NCI-H2081 (cell line): ENCODE measurements around the gene TMEM187.
A peak's percentile ranks its signal among the peaks of the same experiment; 100 is the strongest.

Experiments used
- DNase-seq, 2 experiments: peaks; one replicate each; lab custom pipeline; 2025; lab: John Stamatoyannopoulos, UW

The TMEM187 gene

DNA sequence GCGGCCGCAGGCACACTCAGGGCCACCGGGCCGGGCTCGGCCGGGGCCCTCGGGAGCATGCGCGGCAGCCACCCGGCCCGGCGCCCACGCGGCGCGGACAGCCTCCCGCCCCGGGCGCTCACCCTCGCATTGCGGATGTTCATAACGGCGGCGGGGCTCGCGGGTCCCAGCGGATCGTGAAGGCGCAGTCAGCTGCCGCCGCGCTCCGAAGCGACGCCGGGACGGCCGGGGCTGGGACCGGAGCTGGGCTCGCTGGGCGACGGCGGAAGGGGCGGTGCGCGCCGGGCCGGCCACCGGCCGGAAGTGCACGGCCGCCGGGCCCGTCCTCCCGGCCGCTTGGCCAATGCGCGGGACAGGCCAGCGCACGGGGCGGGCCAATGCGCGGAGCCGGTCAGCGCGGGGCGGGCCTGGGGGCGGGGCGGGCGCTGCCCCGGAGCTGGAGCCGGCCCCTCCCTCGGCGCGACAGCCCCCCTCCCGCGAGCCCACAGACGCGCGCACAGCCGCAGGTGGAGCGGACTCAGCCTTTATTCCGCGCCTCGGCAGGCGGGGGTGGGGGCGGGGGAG lies 37.7 kb upstream of the TMEM187 start, which contains the start of gene NAA10:
Gene NAA10 (minus strand): TSS at position 276 of the 564 bp plus-strand sequence. CDS start 133 bp downstream, at position 143.
- peak; percentile 38 to 71 for DNase-seq

DNA sequence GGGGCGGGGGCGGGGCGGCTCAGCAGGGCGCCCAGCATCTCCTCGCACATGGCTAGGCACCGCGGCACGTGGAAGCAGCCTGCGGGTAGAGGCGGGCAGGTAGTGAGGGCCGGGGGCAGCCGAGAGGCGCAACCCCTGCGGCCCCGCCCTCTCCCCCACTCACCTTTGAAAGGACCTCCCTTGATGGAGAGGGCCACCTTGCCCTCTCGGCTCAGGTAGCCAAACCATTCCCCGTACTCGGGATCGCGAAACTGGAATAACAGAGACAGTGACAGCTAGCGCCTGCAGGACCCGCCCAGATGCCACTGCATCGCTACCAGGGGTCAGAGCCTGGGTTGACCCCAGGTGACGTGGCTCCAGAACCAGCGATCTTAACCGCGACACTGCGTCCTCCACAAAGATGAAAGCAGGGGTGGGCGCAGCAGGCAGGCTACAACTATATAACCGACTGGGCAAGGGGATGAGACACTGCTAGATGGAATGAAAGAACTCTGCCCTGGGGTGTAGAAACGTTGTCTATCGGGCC lies 37.2 kb upstream of the TMEM187 start:
- no peak for DNase-seq

DNA sequence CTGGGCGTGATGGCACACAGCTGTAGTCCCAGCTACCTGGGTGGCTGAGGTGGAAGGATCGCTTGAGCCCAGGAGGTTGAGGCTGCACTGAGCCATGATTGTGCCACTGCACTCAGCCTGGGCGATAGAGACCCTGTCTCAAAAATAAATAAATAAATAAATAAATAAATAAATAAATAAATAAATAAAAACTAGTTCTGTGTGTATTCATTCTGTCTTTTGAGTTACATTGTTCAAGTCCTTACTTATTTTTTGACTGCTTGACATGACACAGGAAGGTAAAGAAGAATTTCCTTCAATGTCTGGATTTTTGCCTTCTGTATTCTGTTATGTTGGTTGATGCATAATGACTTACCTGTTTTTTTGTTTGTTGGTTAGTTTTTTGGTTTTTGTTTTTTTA lies 35.5 kb upstream of the TMEM187 start:
- no peak for DNase-seq

DNA sequence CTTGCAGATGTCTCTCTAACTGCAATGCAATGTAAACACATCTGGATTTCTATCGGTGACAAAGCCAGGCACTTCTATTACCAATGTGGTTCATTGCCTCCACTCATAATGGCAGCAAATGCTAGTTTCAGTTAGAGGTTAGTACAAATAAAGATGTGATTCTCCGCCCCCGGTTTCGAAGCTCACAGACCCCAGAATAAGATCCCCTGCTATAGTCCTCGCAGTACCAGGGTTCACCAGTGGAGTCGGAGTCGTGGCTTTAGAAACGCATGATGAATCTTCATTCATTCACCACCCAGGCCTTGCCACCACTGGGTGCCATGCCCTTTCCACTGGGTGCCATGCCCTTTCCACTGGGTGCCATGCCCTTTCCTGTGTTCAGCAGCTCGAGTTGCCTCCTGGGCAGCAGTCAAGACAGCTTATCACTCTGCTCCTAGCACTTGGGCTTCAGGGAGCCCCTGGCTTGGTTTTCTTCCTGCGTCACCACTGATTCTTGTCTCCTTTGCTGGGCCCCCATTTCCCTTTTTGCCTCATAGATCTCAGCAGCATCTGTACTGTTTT lies 34.2 kb upstream of the TMEM187 start:
- no peak for DNase-seq

DNA sequence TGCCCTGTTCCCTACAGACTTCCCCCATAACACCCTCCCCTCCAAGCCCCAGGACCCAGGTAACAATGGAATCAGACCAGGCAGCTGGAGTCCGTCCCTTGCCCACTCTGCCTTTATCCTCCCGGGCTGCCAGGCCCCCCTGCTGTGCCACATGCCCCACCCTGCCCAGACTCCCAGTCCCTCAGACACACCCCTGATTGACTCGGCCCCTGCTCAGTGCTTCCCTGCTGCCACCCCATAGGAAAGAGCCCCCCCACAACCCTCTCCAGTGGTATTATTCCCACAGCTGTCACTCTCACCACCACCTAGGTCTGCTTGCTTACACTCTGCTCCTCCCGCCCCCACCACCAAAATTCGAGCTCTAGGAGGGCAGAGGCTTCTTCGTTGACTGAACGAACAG lies 33.0 kb upstream of the TMEM187 start:
- no peak for DNase-seq

DNA sequence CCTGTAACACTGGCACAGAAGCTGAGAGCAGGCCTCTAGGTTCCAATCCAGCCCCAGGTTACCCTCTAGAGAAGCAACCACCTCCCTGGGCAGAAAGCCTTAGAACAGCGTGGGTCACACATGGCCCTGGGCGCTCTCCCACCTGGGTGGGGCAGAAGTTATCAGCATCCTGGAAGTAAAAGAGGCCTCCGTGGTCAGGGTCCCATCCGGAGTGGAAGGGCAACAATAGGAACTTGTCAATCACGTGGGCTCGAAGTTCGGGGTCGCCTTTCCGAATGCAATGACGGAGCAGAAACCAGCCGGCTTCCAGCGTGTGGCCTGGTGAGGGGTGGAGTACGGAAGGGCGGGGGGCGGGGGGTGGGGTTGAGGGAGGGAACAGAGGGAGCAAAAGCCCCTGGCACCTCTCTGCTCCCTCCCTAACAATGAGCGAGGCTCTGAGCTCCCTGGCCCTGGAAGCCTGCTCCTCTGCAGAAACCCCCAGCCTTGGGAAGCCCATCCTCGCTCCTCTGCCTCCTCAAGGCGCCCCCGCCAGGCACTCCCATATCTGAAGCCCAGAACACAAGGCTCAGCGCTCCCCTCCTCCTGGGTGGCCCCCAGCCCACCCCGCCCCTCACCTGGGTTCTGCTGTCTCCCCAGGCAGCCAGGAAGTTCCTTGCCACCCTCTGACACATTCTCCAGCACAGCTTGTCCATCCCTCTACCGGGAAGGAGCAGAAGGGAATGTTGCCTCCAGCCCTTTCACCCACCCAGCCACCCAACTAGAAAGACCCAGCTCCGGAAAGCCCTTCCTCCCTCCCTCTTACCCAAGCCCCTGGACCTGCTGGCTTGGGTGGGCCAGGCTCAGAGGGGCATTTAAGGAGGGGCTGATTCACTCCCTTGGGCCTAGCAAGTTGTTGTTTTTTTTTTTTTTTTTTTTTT lies 31.0 kb upstream of the TMEM187 start:
- DNase-seq, result no peak

DNA sequence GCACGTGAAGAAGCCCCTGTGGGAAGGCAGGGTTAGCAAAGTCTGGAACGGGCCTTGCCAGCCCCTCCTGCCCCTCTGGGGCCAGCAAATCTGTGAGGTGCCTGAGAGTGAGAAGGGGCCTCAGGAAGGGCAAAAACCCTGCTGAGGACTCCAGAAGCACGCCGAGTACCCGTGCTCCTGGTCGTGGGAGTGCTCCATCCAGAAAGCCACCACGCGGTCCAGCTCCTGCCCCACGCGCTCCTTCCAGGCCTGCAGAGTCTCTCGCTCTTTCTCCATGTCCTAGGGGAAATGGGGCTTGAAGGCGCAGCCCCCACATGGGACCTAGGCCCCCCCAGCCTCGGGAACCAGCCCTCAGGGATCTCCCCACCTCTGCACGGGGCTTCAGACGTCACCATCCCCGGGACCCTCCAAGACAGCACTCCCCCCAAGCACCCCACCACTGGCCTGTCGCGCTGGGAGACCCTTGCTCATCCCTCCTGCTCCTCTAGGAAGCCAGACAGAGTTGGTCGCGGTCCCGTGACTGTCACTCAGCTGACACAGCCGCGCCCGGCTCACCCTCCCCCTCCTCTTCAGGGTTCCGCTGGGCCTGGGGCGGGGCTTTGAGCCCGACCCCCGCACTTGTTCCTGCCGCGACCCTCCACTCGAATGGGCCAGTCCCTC lies 28.3 kb upstream of the TMEM187 start, which contains the start of gene RENBP:
Gene RENBP (minus strand): TSS at position 504 of the 660 bp plus-strand sequence. CDS start 33 bp downstream, at position 471.
- DNase-seq, result no peak

DNA sequence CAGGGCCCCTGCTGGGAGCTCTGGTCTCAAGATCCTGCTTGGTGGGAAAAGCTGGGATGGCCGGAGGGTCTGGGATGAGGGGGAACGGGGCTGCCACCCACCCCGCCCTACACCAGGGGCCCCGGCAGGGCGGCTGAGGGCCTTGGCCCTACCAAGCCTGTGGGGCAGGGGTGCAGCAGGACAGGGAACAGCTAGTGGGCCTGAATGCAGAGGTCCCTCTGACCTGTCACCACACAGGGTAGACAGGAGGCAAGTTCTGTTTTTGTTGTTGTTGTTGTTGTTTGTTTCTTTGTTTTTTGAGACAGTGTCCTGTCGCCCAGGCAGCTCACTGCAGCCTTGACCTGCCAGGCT lies 27.8 kb upstream of the TMEM187 start:
- no peak for DNase-seq

DNA sequence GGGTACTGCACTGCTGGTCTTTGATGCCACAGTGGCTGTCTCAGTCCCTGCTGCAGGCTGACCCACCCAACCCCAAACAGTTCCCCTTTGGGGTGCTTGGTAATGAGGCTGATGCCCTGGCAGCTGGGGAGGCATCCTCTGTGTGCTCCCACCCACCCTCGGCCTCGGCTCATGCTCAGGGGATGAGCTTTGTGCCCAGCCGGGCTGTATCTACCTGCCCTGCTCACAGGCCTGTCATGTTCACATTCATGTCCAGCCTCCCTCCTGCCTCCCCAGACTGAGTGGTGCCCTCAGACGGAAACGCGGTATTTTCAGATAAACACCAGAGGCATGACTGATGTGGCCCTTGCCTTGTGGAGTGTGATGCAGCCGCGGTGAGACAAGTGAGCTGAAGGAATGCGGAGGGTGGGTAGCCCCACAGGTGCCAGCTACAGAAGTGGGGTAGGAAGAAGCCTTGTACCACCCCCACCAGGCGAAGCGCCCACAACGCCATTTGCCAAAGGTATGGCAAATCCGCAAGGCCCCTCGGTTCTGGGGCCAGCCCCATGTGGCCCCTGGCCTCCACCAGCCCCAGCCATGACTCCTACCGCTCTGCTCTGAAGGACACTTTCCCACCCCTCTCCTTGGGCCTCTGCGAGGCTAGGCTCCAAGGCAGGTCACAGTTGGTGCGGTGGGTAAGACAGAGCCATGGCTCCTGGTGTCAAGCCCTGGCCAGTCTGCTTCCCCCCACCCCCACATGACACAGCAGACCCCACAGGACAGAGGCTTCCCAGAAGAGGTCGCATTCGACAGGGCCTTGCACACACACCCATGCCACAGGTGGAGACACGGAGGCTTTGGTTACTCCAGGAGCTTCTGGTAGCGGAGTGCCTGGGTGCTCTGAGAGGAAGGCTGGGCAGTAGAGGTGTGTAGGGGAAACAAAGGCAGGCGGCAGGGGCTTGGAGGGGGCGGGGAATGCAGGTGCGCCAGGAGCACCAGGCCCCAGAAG lies 26.3 kb upstream of the TMEM187 start:
- DNase-seq, result no peak

DNA sequence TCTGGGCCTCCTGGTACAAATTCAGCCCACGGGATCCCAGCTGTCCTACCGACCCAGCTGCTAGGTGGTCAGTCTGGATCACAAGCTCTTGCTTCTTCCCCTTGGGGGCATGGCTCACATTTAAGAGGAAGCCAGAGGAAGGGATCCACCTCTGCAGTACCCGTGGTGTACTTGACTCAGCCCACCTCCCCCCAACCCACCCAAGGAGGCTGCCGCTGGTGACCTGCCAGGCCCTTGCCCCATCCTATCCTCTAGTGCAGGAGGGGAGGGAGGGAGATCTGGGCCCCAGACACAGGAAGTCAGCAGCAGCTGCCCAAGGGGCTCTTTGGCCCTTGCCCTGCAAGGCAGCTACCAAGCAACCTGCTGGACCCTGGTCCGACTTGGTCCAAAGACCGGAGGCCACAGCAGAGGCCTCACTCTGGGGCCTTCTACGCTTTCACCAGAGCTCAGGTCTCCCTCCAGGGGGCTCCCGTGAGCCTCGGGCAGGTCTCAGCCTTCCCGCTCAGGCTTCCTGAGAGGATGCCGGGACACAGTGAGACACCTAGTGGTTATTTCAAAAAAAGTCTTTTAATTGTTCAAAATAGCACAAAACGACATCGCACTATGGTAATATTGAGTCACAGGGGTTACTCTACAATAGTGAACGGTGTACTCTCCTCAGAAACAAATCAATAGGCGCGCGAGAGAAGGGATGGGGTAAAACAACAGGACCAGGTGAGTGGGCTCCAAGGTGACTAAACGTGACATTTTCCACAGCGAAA lies 25.4 kb upstream of the TMEM187 start:
- peak; percentile 36 to 69 for DNase-seq

DNA sequence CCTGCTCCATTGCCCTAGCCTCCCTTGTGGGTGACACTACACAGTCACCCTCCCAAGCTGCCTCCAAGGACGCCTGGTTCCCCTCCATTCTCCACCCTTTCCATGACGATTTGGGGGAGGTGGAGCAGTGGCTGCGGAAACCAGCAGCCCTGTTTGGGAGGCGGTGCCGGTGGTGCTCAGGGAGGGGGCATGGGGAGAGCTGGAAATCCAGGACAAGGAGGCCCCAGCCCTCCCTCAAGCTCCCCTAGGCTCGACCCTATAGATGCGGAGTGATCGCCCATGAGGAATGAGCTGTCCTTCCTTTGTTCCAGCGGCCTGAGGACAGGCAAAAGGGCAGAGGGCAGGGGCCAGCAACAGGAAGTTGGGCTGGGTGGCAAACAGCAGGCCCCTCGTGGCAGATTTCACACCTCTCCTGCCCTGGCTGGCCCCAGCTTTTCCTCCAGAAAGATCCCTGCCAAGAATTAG lies 24.5 kb upstream of the TMEM187 start:
- no peak for DNase-seq

DNA sequence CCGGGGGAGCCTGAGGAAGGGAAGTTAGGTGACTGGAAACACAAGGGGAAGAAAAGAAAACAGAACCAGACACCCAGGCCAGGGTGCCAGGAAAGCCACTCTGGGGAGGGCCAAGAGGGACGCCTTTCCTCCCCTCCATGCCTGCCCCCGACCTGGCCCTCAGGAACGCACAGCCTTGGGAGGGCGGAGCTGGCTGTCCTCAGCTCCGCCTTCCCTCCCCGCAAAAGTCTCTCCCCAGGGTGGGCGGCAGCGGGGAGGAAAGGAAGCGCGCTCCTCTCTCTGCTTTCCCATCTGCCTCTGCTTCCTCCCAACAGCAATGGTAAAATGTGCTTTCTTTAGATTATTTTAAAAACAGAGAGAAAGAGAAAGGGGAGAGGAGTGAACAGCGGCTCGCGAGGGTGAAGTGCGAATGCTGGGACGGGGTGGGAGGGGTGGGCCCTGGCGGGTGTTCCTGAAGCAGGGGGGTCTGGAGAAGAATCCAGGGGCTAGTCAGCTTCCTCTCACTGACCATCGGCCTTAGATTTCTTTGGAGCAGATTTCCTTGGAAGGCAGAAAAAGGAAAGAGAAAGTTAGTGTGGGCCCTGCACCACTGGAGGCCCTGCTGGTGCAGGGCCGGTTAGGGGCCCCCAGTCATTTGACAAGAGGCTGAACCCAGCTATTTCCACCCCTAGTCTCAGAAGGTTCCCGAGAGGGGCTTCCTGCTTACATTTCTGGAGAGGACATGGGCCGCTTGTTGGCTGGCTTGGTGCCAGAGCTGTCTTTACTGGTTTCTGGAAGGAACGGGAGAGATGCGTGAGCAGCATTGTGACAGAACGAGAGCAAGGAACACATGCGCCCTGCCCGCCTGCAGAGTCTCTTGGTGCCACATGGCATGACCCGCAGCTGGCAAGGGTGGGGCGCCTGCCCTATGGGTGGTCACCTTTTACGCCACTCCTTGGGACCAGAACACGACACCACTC lies 23.4 kb upstream of the TMEM187 start:
- no peak for DNase-seq

DNA sequence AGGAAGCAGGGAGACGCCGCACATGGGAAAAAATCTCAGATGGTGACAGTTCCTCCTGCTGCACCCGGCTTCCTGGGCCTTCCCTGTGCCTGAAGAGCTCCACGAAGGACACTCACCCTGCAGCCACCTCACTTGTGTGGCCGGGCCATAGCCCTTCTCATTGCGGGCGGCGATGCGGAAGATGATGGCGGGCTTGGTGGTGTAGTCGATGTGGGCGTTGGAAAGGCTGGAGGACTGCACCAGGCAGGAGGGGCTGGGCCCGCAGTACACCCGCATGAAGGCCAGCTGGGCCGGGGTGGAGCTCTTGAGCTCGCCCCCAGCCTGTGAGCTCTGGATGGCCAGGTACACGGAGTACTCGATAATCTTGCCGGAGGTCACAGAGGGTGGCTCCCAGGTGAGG lies 22.4 kb upstream of the TMEM187 start:
- DNase-seq, result no peak

DNA sequence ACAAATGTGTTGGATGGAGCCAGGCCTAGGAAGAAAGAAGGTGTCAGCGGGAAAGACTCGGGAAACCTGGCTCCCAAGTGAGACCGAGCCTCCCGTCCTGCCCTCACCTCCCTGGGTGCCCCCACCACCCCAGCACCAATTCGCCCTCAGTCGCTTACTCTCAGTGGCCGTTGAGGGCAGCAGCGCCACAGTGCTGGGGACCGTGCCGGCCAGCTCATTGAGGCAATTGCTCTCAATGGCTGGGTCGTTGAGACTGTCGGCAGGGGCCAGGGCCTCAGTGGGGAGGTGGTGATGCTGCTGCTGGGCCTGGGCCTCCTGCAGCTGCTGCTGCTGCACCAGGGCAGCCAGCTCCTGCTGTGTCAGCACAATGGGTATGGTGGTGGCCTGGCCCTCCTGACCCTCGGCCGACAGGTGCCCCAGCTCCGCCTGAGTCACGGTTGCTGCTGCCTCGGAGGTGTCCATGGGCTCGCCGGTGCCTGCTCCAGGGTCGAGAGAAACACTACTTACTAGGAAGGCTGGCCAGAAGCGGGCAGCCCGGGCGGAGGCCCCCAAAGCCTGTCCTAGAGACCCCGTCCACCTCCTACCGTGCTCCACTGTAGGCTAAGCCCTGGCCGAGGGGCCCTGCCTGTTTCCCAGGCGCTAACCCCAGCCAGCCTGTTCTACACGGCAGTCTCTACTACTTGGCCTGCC lies 20.7 kb upstream of the TMEM187 start:
- no peak for DNase-seq

DNA sequence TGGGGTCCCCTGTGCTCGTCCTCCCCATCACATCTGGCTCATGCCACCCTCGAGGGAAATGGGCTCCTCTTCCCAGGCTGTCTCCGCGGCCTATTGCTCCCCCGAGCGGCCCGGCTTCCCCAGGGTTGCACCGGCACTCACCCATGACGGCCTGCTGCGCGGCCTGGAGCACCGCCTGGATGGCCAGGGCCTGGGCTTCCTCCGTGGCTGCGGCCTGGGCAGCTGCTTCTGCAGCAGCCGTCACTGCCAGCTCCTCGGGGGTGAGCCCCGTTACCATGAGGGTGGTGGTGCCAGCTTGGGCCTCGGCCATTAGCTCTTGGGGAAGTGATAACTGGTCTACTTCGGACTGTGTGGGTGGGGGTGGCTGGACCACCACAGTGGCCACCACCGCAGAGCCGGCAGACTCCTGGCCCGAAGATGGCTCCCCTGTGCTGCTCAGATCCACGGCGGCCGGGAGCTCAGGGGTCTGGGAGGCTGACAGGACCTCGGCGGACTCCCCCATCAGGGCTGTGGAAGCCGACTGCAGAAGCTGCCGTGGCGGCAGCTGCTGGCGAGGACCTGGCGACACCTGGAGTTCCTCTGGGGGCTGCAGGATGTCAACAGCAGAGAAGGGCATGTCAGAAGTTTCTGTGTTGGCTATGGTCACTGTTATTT lies 20.1 kb upstream of the TMEM187 start:
- DNase-seq, result no peak

DNA sequence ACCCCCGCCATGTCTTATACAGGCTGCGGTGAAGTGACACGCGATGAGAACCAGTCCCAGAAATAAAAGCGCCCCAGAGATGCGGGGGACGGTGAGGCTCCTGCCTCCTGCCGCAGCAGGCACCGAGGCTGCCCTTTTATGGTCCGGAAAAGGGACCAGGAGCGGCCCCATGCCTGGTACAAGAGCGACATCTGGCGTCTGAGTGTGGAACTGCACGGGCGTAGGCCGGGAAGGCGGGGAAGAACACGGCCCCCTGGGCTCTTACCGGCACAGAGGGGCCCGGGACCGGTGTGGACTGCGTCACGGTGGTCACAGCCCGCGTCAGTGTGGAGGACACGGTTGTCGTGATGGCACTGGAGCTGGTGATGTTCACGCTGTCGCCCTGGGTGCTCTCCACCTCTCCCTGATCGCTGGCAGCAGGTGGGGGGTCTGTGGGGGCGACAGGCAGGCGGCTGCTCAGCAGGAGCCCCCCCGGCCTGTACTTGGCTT lies 19.2 kb upstream of the TMEM187 start:
- DNase-seq, result peak; percentile 16 to 48

DNA sequence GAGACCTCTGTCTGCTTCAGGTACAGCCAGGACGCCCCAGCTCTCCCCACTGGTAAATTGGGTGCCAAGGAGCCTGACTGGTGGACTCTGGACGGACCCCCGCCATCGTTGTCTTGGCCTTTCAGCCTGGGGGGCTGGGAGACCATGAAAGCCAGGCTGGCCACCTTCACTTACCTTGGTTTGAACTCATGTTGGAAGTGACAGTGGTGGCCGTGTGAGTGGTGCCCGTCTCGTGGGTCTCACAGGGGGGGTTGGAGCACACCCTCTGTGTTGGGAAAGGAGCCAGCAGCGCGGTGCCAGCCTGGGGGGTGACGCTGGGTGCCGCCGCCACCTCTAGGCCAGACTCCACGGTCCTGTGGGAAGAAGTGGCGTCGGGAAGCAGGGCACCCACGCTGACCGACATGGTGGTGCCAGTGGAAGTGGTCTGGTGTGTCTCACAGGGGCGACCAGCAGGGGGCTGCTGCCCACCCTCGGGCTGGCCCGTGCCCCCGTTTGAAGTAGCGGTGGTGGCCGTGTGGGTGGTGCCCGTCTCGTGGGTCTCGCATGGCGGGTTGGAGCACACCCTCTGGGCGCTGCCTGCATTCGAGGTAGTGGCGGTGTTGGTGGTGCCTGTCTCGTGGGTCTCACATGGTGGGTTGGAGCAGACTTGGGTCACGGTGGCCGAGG lies 18.5 kb upstream of the TMEM187 start:
- DNase-seq, result no peak
